ENCODE results near the gene SLC26A9.

GRCh38 chr1:205990226-205990625 lies 47.0 kb upstream of the SLC26A9 start:
- TF ChIP-seq CTCF (IDR thresholded peaks at IDR 0.05) (no peak), REST (IDR thresholded peaks at IDR 0.05; ENCODE audit: insufficient read depth in 1 of 2, low read depth in 2 of 2, low read length in 1 of 2) (no peak)
